ENCODE data around the gene CHEK2.

DNA sequence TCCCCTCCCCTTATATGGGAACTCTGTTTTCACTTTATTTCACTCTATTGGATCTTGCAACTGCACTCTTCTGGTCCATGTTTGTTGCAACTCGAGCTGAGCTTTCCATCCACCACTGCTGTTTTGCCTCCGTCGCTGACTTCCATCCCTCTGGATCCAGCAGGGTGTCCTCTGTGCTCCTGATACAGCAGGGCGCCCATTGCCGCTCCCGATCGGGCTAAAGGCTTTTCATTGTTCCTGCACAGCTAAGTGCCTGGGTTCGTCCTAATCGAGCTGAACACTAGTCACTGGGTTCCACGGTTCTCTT is 19.8 kb upstream of the CHEK2 start:
- TF ChIP-seq YY1 (IDR thresholded peaks at IDR 0.05; ENCODE audit: low read depth, low read length) (no peak), SIN3A (IDR thresholded peaks at IDR 0.05; ENCODE audit: low read depth, low read length) (no peak), CREM (IDR thresholded peaks at IDR 0.05; ENCODE audit: low read depth) (no peak), HDAC2 (IDR thresholded peaks at IDR 0.05) (no peak), NFIC (IDR thresholded peaks at IDR 0.05; ENCODE audit: low read depth, low read length) (no peak), SUZ12 (IDR thresholded peaks at IDR 0.05; ENCODE audit: unreplicated experiment) (no peak)
- TF ChIP-seq, protein P1, sequence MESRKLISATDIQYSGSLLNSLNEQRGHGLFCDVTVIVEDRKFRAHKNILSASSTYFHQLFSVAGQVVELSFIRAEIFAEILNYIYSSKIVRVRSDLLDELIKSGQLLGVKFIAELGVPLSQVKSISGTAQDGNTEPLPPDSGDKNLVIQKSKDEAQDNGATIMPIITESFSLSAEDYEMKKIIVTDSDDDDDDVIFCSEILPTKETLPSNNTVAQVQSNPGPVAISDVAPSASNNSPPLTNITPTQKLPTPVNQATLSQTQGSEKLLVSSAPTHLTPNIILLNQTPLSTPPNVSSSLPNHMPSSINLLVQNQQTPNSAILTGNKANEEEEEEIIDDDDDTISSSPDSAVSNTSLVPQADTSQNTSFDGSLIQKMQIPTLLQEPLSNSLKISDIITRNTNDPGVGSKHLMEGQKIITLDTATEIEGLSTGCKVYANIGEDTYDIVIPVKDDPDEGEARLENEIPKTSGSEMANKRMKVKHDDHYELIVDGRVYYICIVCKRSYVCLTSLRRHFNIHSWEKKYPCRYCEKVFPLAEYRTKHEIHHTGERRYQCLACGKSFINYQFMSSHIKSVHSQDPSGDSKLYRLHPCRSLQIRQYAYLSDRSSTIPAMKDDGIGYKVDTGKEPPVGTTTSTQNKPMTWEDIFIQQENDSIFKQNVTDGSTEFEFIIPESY (IDR thresholded peaks at IDR 0.05), result no peak

All from GM12878 (cell line).